Activated naive CD8-positive, alpha-beta T cell treated with anti-CD3 and anti-CD28 coated beads, Interleukin-2, amount 10 ng/mL, durations not matched to agents 7 days and 5 days (primary cell): Measurements from ENCODE around the gene RIOK1. TPM values are rescaled to one million over a fixed set of nuclear protein-coding genes. Genes with fewer than 3 reads are reported as not detected.
A peak's percentile ranks its signal among the peaks of the same experiment; 100 is the strongest.

Experiments used
- ATAC-seq: fragments of 150-1000 bp; cut with Tn5 transposase; one replicate; pipeline ENCODE4 v1.10.0; 2021; ENCODE audit warnings: low read depth, moderate library complexity
- POLR2A ChIA-PET: fragments of 350-600 bp; sonication (Branson Sonifier 250); formaldehyde crosslinking; loops from one replicate; lab custom pipeline; 2021; ENCODE audit warnings: antibody characterized with exemption; lab: Charles Lee
- DNase-seq: peaks from one replicate; pipeline ENCODE4 v3.0.0; 2021
- H3K27ac Mint-ChIP-seq: one replicate; pipeline ENCODE4 v1.8.0; 2022; ENCODE audit warnings: mild to moderate bottlenecking, mixed read lengths
- H3K27me3 Mint-ChIP-seq: one replicate; pipeline ENCODE4 v1.8.0; 2022; ENCODE audit warnings: mild to moderate bottlenecking, moderate library complexity, mixed read lengths
- H3K36me3 Mint-ChIP-seq: one replicate; pipeline ENCODE4 v1.8.0; 2021; ENCODE audit warnings: mild to moderate bottlenecking, mixed read lengths
- H3K4me1 Mint-ChIP-seq: one replicate; pipeline ENCODE4 v1.8.0; 2021; ENCODE audit warnings: mixed read lengths
- H3K4me3 Mint-ChIP-seq: one replicate; pipeline ENCODE4 v1.8.0; 2022; ENCODE audit warnings: mild to moderate bottlenecking, moderate library complexity, mixed read lengths
- H3K9me3 Mint-ChIP-seq: one replicate; pipeline ENCODE4 v1.8.0; 2021; ENCODE audit warnings: mixed read lengths
- total RNA-seq, 2 experiments: library from RNA; stranded (reverse); gene quantifications; one replicate each; pipeline ENCODE4 v1.2.3, GENCODE V29; 2021

RIOK1 gene
- total RNA-seq, 2 experiments from 2014 or later: 29.6 to 31.1 TPM

DNA sequence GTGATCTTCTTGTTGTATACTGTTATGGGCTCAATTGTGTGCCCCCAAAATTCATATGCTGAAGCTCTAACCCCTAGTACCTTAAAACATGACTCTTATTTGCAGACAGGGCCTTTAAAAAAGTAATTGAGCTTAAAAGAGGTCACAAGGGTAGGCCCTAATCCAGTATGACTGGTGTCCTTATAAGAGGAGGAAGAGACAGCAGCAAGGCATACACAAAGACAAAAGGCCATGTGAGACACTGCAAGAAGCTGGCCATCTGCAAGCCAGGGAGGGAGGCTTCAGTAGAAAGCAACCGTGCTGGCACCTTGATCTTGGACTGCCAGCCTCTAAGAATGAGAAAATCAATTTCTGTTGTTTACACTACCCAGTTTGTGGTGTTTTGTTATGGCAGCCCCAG, 8.5 kb upstream of the RIOK1 start:
- H3K9me3 Mint-ChIP-seq: no peaks in the 10 kb centered on the region
- H3K36me3 Mint-ChIP-seq: no peaks in the 10 kb centered on the region
- H3K4me1 Mint-ChIP-seq: peaks cover 4% of the 10 kb centered on the region
- DNase-seq (no peak), ATAC-seq (no peak)
- H3K27me3 Mint-ChIP-seq: peaks cover 15% of the 10 kb centered on the region
- POLR2A ChIA-PET: no interaction called here
- H3K27ac Mint-ChIP-seq: no peak overlapping the region
- no peak overlapping the region for H3K4me3 Mint-ChIP-seq

DNA sequence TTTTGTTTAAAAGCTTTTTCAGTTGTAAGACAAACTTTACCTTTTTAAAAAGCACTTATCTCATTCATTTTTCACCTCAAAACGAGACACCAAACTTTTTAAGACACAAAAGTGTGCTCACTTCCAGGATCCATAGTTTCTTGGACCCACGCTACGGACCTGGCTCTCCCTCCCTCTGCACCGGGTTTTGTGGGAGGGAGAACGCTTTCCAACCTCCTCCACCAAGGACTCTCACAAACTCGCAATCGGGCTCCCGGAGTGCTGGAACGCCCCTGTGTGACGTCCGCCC, 502 bp upstream of the RIOK1 start:
- Mint-ChIP-seq H3K27ac (peak overlapping the region; percentile 98), H3K9me3 (no peaks in the 10 kb centered on the region), H3K4me3 (peak overlapping the region; percentile 88), H3K36me3 (peaks cover 10% of the 10 kb centered on the region), H3K27me3 (no peaks in the 10 kb centered on the region), H3K4me1 (peaks cover 31% of the 10 kb centered on the region)
- POLR2A ChIA-PET: interaction anchor here (1.2 to 2.2 kb wide), 5 partner anchors 49 to 331 kb away, joined by 3 to 19 read pairs (median 3); partner anchors contain the start of genes SNRNP48 and SSR1
- ATAC-seq (no peak), DNase-seq (no peak)

DNA sequence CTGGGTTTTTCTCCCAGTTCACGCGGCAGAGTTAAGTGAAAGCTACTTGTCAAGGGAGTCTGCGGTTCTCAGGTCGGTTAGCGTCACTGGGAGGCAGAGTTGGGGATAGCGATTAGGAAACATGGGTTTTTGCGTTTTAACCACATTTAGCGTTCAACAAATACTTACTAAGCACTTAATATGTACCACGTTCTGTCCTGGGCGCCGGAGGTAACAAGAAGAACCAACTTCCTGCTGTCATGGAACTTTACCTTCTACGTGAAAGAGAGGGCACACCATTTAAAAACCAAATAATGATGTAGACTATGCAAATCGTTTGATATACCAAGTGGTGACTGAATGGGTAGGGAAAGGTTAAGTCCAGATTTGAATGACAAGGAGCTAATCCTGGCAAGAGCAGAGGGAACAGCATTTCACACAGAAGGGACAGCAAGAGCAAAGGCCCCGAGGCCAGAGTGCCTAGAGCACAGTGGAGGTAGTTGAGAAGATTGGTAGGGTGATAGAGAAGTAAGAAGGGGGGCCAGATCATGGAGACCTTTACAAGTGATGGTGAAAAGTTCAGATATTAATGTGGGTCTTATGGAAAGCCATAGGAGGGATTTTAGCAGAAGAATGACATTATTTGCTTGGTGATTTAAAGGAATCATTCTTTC, 744 bp downstream of the RIOK1 start:
- Mint-ChIP-seq H3K27ac (peak overlapping the region; percentile 98), H3K9me3 (no peaks in the 10 kb centered on the region), H3K4me3 (peak overlapping the region; percentile 88), H3K4me1 (peaks cover 33% of the 10 kb centered on the region), H3K27me3 (no peaks in the 10 kb centered on the region), H3K36me3 (peaks cover 16% of the 10 kb centered on the region)
- ATAC-seq (peak; percentile 11), DNase-seq (no peak)
- POLR2A ChIA-PET: interaction anchor here (0.5 to 2.2 kb wide), 6 partner anchors 76 to 516 kb away, joined by 3 to 19 read pairs (median 3); partner anchors contain the start of genes SNRNP48 and SSR1

DNA sequence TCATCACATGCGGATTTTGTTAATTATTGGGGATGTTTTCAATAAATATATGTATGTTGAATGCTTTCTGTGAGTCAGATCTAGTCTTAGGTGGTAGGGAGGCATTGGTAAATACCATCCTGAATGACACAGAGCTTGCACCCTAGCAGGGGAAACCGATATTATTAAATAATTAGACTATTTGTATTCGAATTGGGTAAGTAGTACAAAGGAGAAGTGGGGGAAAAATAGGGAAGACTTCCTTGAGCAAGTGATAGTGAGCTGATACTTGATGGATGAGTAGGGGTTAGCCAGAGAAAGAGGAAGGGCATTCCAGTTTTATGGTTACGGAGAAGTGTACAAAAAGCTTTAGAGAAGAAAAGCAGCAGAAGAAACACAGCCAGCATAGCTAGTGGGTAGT, 1.5 kb downstream of the RIOK1 start:
- H3K27me3 Mint-ChIP-seq: no peaks in the 10 kb centered on the region
- DNase-seq: no peak
- no peak for ATAC-seq
- peak overlapping the region; percentile 88 for H3K4me3 Mint-ChIP-seq
- H3K27ac Mint-ChIP-seq: no peak overlapping the region
- peaks cover 21% of the 10 kb centered on the region for H3K36me3 Mint-ChIP-seq
- H3K4me1 Mint-ChIP-seq: peaks cover 33% of the 10 kb centered on the region
- no peaks in the 10 kb centered on the region for H3K9me3 Mint-ChIP-seq
- POLR2A ChIA-PET: no interaction called here

DNA sequence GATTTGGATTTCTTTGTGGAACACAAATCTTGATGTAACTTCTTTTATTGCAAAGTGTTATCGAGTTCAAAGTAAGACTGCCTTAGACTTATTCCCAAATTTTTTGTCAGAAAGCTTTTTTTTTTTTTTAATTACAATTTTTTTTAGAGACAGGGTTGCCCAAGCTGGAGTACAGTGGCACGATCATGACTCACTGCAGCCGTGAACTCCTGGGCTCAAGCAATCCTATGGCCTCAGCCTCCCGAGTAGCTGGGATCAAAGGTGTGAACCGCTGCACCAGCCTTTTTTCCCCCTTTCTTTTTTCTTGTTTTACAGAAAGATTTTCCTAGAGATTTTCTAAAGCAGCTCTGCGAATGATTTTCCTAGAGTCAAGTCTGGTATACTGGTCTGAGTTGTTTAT, 2.8 kb downstream of the RIOK1 start:
- POLR2A ChIA-PET: no interaction called here
- Mint-ChIP-seq H3K36me3 (peaks cover 21% of the 10 kb centered on the region), H3K27ac (no peak overlapping the region), H3K4me1 (peaks cover 33% of the 10 kb centered on the region), H3K9me3 (no peaks in the 10 kb centered on the region), H3K27me3 (no peaks in the 10 kb centered on the region), H3K4me3 (no peak overlapping the region)
- ATAC-seq (no peak), DNase-seq (no peak)

DNA sequence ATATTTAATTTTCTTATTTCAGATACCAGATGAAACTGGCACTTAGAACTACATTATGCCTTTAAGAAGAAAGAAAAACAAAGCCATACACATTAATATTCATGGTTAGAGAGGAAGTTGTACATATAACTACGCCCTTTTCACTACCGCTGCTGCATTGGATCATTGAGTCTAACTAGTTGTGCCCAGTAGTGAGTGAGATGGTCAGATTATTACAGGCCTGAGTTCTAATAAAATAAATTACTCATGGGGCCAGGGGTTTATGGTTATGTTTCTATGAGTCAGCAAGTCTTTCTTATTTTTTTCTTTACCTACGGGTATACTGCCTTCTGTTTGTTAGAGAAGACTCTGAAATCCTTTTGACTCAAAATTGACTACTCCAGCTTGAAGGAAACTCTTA, 11.5 kb downstream of the RIOK1 start:
- no peaks in the 10 kb centered on the region for H3K27me3 Mint-ChIP-seq
- no peaks in the 10 kb centered on the region for H3K4me1 Mint-ChIP-seq
- H3K36me3 Mint-ChIP-seq: peaks cover 13% of the 10 kb centered on the region
- no peak overlapping the region for H3K4me3 Mint-ChIP-seq
- H3K27ac Mint-ChIP-seq: no peak overlapping the region
- ATAC-seq (no peak), DNase-seq (no peak)
- H3K9me3 Mint-ChIP-seq: no peaks in the 10 kb centered on the region
- POLR2A ChIA-PET: no interaction called here

DNA sequence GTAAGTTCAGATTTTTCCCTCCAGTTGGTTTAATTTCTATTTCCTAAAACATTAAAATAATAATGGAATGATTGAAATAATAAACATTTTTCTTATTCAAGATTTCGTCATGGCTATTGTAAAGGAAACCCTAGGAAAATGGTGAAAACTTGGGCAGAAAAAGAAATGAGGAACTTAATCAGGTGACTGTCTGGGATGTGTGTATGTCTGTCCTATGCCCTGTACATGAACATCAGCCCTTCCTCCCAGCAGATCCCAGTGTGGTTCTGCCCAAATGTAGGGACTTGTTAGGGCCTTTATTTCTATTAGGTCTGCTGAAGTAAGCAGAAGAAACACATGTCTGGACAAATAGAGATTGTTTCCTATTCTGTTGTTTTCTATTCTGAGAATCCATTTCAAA, 13.1 kb downstream of the RIOK1 start:
- Mint-ChIP-seq H3K4me3 (no peak overlapping the region), H3K27me3 (no peaks in the 10 kb centered on the region), H3K27ac (no peak overlapping the region), H3K4me1 (no peaks in the 10 kb centered on the region), H3K9me3 (no peaks in the 10 kb centered on the region), H3K36me3 (peaks cover 19% of the 10 kb centered on the region)
- ATAC-seq (no peak), DNase-seq (no peak)
- POLR2A ChIA-PET: no interaction called here

DNA sequence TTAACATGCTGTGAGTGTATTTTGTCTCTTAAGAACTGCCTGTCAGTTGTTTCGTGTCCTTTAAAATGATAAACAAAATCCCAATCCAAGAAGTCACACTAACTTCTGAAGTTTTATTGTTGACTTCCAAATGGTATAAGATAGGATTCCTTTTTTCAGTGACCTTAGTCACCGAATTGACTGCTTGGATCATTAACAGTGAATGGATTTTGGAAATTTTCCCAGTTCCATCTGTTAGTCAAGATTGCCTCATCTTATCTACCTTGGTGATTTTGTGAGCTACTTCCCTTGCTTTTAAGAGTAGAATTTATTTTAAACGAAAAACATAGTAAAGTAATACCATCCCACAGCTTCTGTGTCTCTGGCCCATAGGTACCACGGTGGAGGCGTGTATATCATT, 14.9 kb downstream of the RIOK1 start:
- no peaks in the 10 kb centered on the region for H3K9me3 Mint-ChIP-seq
- peaks cover 22% of the 10 kb centered on the region for H3K36me3 Mint-ChIP-seq
- no peak for DNase-seq
- no peak for ATAC-seq
- H3K27me3 Mint-ChIP-seq: no peaks in the 10 kb centered on the region
- H3K4me3 Mint-ChIP-seq: no peak overlapping the region
- H3K27ac Mint-ChIP-seq: no peak overlapping the region
- POLR2A ChIA-PET: no interaction called here
- no peaks in the 10 kb centered on the region for H3K4me1 Mint-ChIP-seq

DNA sequence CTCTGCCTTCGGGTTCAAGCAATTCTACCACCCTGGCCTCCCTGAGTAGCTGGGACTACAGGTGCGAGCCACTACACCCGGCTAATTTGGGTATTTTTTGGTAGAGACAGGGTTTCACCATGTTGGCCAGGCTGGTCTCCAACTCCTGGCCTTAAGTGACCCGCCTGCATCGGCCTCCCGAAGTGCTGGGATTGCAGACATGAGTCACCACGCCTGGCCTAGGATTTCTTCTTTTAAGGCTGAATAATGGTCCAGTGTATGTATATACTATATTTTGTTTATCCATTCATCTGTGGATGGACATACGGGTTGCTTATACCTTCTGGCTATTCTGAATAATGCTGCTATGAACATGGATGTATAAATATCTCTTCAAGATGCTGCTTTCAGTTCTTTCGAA, 17.1 kb downstream of the RIOK1 start:
- H3K36me3 Mint-ChIP-seq: peaks cover 29% of the 10 kb centered on the region
- no peaks in the 10 kb centered on the region for H3K4me1 Mint-ChIP-seq
- ATAC-seq (no peak), DNase-seq (no peak)
- H3K27me3 Mint-ChIP-seq: no peaks in the 10 kb centered on the region
- POLR2A ChIA-PET: no interaction called here
- no peak overlapping the region for H3K27ac Mint-ChIP-seq
- H3K9me3 Mint-ChIP-seq: no peaks in the 10 kb centered on the region
- no peak overlapping the region for H3K4me3 Mint-ChIP-seq

DNA sequence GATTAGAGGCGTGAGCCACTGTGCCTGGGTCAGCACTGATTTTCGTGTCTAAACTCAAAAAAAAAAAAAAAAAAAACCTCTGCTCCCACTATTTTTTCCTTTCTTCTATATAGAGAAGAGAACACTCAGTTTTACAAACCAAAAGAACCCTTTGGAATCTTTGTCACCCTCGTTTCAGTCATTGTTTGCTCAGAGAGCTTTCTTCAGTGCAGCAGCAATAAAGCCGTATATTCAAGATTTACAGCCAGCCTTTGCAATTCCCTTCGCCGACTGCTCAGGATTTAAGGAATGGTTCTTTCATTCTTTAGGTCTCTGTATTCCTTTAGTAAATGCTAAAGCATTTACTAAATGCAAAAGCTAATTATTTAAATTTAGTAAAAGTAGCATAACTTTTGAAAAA, 20.1 kb downstream of the RIOK1 start:
- ATAC-seq (no peak), DNase-seq (no peak)
- H3K4me1 Mint-ChIP-seq: no peaks in the 10 kb centered on the region
- no peaks in the 10 kb centered on the region for H3K27me3 Mint-ChIP-seq
- no peaks in the 10 kb centered on the region for H3K9me3 Mint-ChIP-seq
- H3K36me3 Mint-ChIP-seq: peaks cover 22% of the 10 kb centered on the region
- POLR2A ChIA-PET: interaction anchor here (0.5 kb wide), 1 partner anchor 14 kb away, joined by 4 read pairs; no protein-coding TSS in a partner anchor
- H3K27ac Mint-ChIP-seq: no peak overlapping the region
- H3K4me3 Mint-ChIP-seq: no peak overlapping the region

DNA sequence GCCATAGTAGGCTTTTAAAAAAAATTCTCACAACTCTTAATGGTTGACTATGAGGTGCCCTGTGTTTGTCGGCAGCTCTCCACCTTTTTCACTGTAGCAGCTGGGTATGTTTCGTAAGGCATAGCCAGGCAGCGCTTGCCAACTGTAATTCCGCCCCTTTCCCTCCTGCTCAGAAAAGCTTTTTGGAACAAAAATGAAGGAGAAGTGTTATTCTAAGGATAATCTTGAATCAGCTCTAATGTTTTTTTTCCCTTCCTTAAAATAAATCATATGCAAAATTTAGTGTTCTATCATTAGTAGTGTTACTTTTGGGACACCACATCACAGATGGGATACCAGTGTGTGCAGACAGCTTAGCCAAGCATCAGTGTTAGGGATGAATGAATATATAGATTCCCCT, 21.2 kb downstream of the RIOK1 start:
- no peak overlapping the region for H3K27ac Mint-ChIP-seq
- DNase-seq: no peak
- no peak for ATAC-seq
- no peaks in the 10 kb centered on the region for H3K4me1 Mint-ChIP-seq
- no peak overlapping the region for H3K4me3 Mint-ChIP-seq
- H3K36me3 Mint-ChIP-seq: peaks cover 20% of the 10 kb centered on the region
- POLR2A ChIA-PET: no interaction called here
- H3K27me3 Mint-ChIP-seq: no peaks in the 10 kb centered on the region
- H3K9me3 Mint-ChIP-seq: no peaks in the 10 kb centered on the region

DNA sequence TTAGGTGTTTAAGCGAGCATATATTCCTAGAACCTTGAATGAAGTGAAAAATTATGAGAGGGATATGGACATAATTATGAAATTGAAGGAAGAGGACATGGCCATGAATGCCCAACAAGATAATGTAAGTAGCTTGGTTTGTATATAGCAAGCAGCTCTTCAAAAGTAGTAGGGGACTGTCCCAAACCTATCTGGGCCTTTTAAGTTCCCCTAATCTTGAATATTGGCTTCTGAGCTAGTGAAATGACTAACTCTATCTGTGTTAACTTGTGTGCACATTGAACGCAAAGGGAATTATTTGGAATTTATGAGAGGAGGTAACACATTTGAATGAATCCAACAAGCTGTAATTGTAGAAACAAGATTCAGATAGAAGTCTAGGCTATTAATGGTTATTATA, 21.7 kb downstream of the RIOK1 start:
- ATAC-seq (no peak), DNase-seq (no peak)
- Mint-ChIP-seq H3K4me3 (no peak overlapping the region), H3K36me3 (peaks cover 18% of the 10 kb centered on the region), H3K27ac (no peak overlapping the region), H3K27me3 (no peaks in the 10 kb centered on the region), H3K9me3 (no peaks in the 10 kb centered on the region), H3K4me1 (no peaks in the 10 kb centered on the region)
- POLR2A ChIA-PET: no interaction called here

DNA sequence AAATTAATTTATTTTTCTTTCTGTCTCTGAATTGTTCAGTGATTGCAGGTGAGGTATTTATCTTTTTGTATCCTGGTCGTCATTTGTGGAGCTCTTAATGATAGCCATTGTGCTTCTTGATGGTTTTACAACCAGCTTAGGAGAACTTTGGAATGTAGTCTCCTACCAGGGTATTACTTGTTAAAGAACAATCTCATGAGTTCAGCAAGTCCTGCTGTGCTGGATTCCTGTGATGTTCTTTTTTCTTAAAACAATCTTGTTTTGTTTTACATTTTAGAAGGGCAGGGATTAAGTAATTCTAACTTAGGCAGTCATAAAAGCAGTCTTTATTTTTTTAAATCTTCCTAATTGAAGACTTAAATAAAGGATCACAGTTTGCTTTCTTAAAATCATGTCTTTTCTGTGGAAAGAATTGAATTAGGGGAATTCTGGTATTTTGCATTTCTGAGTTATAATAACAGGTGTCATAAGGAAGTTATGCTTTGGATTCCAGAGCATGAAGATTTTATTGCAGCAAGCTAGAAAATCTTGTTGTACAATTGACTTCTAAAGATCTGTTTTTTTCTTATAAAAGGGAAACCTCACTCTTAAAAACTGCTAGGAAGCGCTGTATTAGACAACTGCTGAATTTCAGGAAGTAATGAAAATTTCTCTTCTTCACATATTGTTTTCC, 23.7 kb downstream of the RIOK1 start:
- Mint-ChIP-seq H3K27me3 (no peaks in the 10 kb centered on the region), H3K36me3 (peaks cover 21% of the 10 kb centered on the region), H3K4me1 (no peaks in the 10 kb centered on the region), H3K27ac (no peak overlapping the region), H3K9me3 (no peaks in the 10 kb centered on the region), H3K4me3 (no peak overlapping the region)
- POLR2A ChIA-PET: no interaction called here
- ATAC-seq (no peak), DNase-seq (no peak)

DNA sequence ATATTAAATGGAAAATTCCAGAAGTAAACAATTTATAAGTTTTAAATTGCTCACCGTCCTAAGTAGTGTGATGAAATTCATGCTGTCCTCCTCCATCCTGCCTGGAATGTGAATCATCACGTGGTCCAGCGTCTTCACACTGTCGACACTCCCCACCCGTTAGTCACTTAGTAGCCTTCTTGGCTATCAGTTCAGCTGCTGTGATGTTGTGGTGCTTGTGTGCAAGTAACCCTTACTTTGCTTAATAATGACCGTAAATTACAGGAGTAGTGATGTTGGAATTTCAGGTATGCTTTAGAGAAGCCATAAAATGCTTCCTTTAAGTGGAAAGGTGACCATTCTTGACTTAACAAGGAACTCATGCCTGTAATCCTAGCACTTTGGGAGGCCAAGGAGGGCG, 25.2 kb downstream of the RIOK1 start:
- no peaks in the 10 kb centered on the region for H3K9me3 Mint-ChIP-seq
- H3K36me3 Mint-ChIP-seq: peaks cover 27% of the 10 kb centered on the region
- ATAC-seq (no peak), DNase-seq (no peak)
- H3K27me3 Mint-ChIP-seq: no peaks in the 10 kb centered on the region
- POLR2A ChIA-PET: no interaction called here
- no peaks in the 10 kb centered on the region for H3K4me1 Mint-ChIP-seq
- no peak overlapping the region for H3K27ac Mint-ChIP-seq
- H3K4me3 Mint-ChIP-seq: no peak overlapping the region
